IMR-90 (cell line): ENCODE results near the gene TBC1D9B. TPM values are rescaled to one million over a fixed set of nuclear protein-coding genes. Genes with fewer than 3 reads are reported as not detected.

Experiments used
- ATAC-seq: fragments of 200-7000 bp; cut with Tn5 transposase; 2 replicates; pipeline ENCODE4 v1.9.1; 2020; ENCODE audit warnings: low read depth, mild to moderate bottlenecking, moderate library complexity
- BruUV-seq: library from RNA; stranded (reverse); fragments of 400-500 nt; replicated peaks from 2 replicates; lab custom pipeline; 2021; lab: Mats Ljungman, UMichigan
- CTCF ChIA-PET: fragments of 300-600 bp; formaldehyde crosslinking; extraction: SDS; loops from one replicate; lab custom pipeline; 2021; ENCODE audit warnings: antibody characterized with exemption; lab: Yijun Ruan, JAX
- POLR2A ChIA-PET: fragments of 300-600 bp; sonication (Branson Sonifier 250); formaldehyde crosslinking; loops from one replicate; lab custom pipeline; 2022; ENCODE audit warnings: antibody characterized with exemption; ENCODE audit not compliant: unreplicated experiment; lab: Charles Lee
- DNase-seq: peaks from one replicate; pipeline ENCODE4 v3.0.0; 2013
- H2AFZ ChIP-seq: replicated peaks from 2 replicates; pipeline ENCODE3; 2013; ENCODE audit warnings: low read length, mild to moderate bottlenecking; ENCODE audit not compliant: poor library complexity
- H2AK5ac ChIP-seq: 2 replicates; pipeline ENCODE4 v1.6.1; 2013; ENCODE audit warnings: low read depth, low read length, inconsistent platforms
- H2AK9ac ChIP-seq: replicated peaks from 2 replicates; pipeline ENCODE3; 2013; ENCODE audit warnings: mild to moderate bottlenecking, low read depth, low read length, moderate library complexity; ENCODE audit not compliant: poor library complexity
- H2BK120ac ChIP-seq: 2 replicates; pipeline ENCODE4 v1.6.1; 2013; ENCODE audit warnings: low read depth, low read length, inconsistent platforms
- H2BK15ac ChIP-seq: 3 replicates; pipeline ENCODE4 v1.6.1; 2013; ENCODE audit warnings: low read depth, low read length, inconsistent platforms
- H2BK20ac ChIP-seq: 2 replicates; pipeline ENCODE4 v1.6.1; 2013; ENCODE audit warnings: low read depth, mild to moderate bottlenecking, inconsistent platforms, low read length, moderate library complexity
- H2BK5ac ChIP-seq: 2 replicates; pipeline ENCODE4 v1.6.1; 2013; ENCODE audit warnings: mild to moderate bottlenecking, low read depth, low read length, inconsistent platforms; ENCODE audit not compliant: poor library complexity, severe bottlenecking
- H3K14ac ChIP-seq: replicated peaks from 2 replicates; pipeline ENCODE4 v1.6.1; 2013; ENCODE audit warnings: low read depth, low read length, inconsistent platforms
- H3K18ac ChIP-seq: 2 replicates; pipeline ENCODE4 v1.6.1; 2013; ENCODE audit warnings: low read depth, low read length, control low read depth
- H3K23ac ChIP-seq: 2 replicates; pipeline ENCODE4 v1.6.1; 2013; ENCODE audit warnings: low read depth, low read length, inconsistent platforms
- H3K27ac ChIP-seq: 2 replicates; pipeline ENCODE4 v1.5.1; 2013; ENCODE audit warnings: mild to moderate bottlenecking, control low read depth, low read length; ENCODE audit not compliant: insufficient read depth
- H3K27me3 ChIP-seq: 2 replicates; pipeline ENCODE4 v1.6.1; 2013; ENCODE audit warnings: low read length; ENCODE audit not compliant: control insufficient read depth, insufficient read depth
- H3K36me3 ChIP-seq: 2 replicates; pipeline ENCODE4 v1.6.1; 2013; ENCODE audit warnings: low read length, mixed read lengths; ENCODE audit not compliant: control insufficient read depth, insufficient read depth
- H3K4ac ChIP-seq: 2 replicates; pipeline ENCODE4 v1.6.1; 2013; ENCODE audit warnings: low read depth, low read length, inconsistent platforms
- H3K4me1 ChIP-seq: 2 replicates; pipeline ENCODE4 v1.6.1; 2013; ENCODE audit warnings: low read length, mixed read lengths; ENCODE audit not compliant: control insufficient read depth, insufficient read depth
- H3K4me2 ChIP-seq: 2 replicates; pipeline ENCODE4 v1.6.1; 2013; ENCODE audit warnings: low read depth, mild to moderate bottlenecking, control low read depth, low read length, moderate library complexity
- H3K4me3 ChIP-seq: 2 replicates; pipeline ENCODE4 v1.5.1; 2013; ENCODE audit warnings: low read depth, mild to moderate bottlenecking, control low read depth, low read length, moderate library complexity; ENCODE audit not compliant: insufficient read depth
- H3K56ac ChIP-seq: 2 replicates; pipeline ENCODE4 v1.6.1; 2013; ENCODE audit warnings: low read length, inconsistent platforms; ENCODE audit not compliant: insufficient read depth; ENCODE audit errors: extremely low read depth
- H3K79me1 ChIP-seq, 2 experiments: 2 replicates each; pipeline ENCODE4 v1.6.1; 2013; ENCODE audit warnings: low read length in 2 of 2, inconsistent platforms in 1 of 2, low read depth in 1 of 2
- H3K9ac ChIP-seq: 2 replicates; pipeline ENCODE4 v1.6.1; 2013; ENCODE audit warnings: low read depth, low read length, control low read depth
- H3K9me1 ChIP-seq: 2 replicates; pipeline ENCODE4 v1.6.1; 2013; ENCODE audit warnings: low read length, inconsistent platforms; ENCODE audit not compliant: insufficient read depth
- H3K9me3 ChIP-seq: 2 replicates; pipeline ENCODE4 v1.6.1; 2013; ENCODE audit warnings: low read length; ENCODE audit not compliant: control insufficient read depth, insufficient read depth
- H4K20me1 ChIP-seq: 2 replicates; pipeline ENCODE4 v1.6.1; 2013; ENCODE audit warnings: low read length, inconsistent platforms; ENCODE audit not compliant: insufficient read depth
- H4K5ac ChIP-seq: 2 replicates; pipeline ENCODE4 v1.6.1; 2013; ENCODE audit warnings: mild to moderate bottlenecking, low read depth, low read length, control low read depth
- H4K8ac ChIP-seq, 2 experiments: 2 replicates each; pipeline ENCODE4 v1.6.1; 2013; ENCODE audit warnings: low read depth in 2 of 2, low read length in 2 of 2, control low read depth in 1 of 2, inconsistent platforms in 1 of 2
- H4K91ac ChIP-seq: 2 replicates; pipeline ENCODE4 v1.6.1; 2013; ENCODE audit warnings: low read depth, low read length, inconsistent platforms; ENCODE audit not compliant: insufficient read depth
- BHLHE40 ChIP-seq: fragments of 150-350 bp; IDR thresholded peaks from 2 replicates; pipeline ENCODE4 v1.6.1; 2016; ENCODE audit warnings: mild to moderate bottlenecking, low read depth, low read length
- CEBPB ChIP-seq: IDR thresholded peaks from 2 replicates; pipeline ENCODE4 v1.6.1; 2012; ENCODE audit warnings: low read depth, low read length, improper control_type of control experiment
- FOS ChIP-seq: fragments of 150-350 bp; IDR thresholded peaks from 2 replicates; pipeline ENCODE4 v1.6.1; 2016; ENCODE audit warnings: low read depth, low read length
- MAZ ChIP-seq: IDR thresholded peaks from 2 replicates; pipeline ENCODE4 v1.6.1; 2012; ENCODE audit warnings: low read depth, mild to moderate bottlenecking, low read length, improper control_type of control experiment, moderate library complexity, borderline replicate concordance
- MXI1 ChIP-seq: IDR thresholded peaks from 2 replicates; pipeline ENCODE4 v1.6.1; 2012; ENCODE audit warnings: low read depth, mild to moderate bottlenecking, low read length, moderate library complexity, borderline replicate concordance
- POLR2A ChIP-seq: IDR thresholded peaks from 2 replicates; pipeline ENCODE4 v1.6.1; 2012; ENCODE audit warnings: mild to moderate bottlenecking, low read depth, low read length
- RAD21 ChIP-seq: IDR thresholded peaks from 2 replicates; pipeline ENCODE4 v1.6.1; 2012; ENCODE audit warnings: low read length, improper control_type of control experiment
- WGBS, 2 experiments: methylation state at CpG; one replicate each; pipeline versions ENCODE4 v1.1.5 to v1.1.7; 2013; ENCODE audit warnings: missing lambda C conversion rate in 2 of 2; ENCODE audit not compliant: insufficient read length in 1 of 2; ENCODE audit errors: extremely low coverage in 2 of 2; 5-methylcytosine and 5-hydroxymethylcytosine counted together
- dilution Hi-C: fragments of 300-500 bp; cut with HindIII; formaldehyde crosslinking; loops from one replicate; pipeline ENCODE4 v1.14.3; 2018; ENCODE audit warnings: low sequenced_read_pairs; ENCODE audit not compliant: unreplicated experiment
- in situ Hi-C: fragments of 300-500 bp; cut with MboI; formaldehyde crosslinking; loops from 3 replicates; pipeline ENCODE4 v1.14.3; 2019; ENCODE audit warnings: low sequenced_read_pairs, inconsistent platforms, mixed read lengths
- intact Hi-C: fragments of 100-400 bp; cut with micrococcal nuclease; formaldehyde crosslinking; loops from 2 replicates; pipeline ENCODE4 v1.10.0; 2022
- polyA plus RNA-seq, 3 experiments: library from polyadenylated mRNA; depleted of rRNA; stranded (reverse); fragments of >200 nt; gene quantifications; 2 replicates each; pipeline ENCODE4 v1.2.3, GENCODE V29; 2012; ENCODE audit warnings: low replicate concordance in 1 of 3
- total RNA-seq: library from RNA; depleted of rRNA; stranded (reverse); fragments of >200 nt; gene quantifications from 2 replicates; pipeline ENCODE4 v1.2.3, GENCODE V29; 2012

TBC1D9B gene
- total and polyA plus RNA-seq, 2 of the 4 experiments (the other 2 are of a cell fraction): 58.6 to 78.1 TPM

GRCh38 chr5:179858586-179859427 is 48.9 kb downstream of the TBC1D9B start, which contains the start of gene MRNIP:
Gene MRNIP (minus strand): TSS chr5:179858817. CDS start chr5:179858796, 21 bp downstream.
- H2AK9ac ChIP-seq: peak within 1 kb of the TSS; percentile 98
- peak within 1 kb of the TSS; percentile 70; the same call in 1 of the 2 replicates for H2BK120ac ChIP-seq
- peaks cover 18% of the 10 kb centered on the region for H3K36me3 ChIP-seq
- H3K9me1 ChIP-seq: peaks cover 6% of the 10 kb centered on the region; the same call in 1 of the 2 replicates
- peak within 1 kb of the TSS; percentile 83 for H2BK5ac ChIP-seq
- no peaks in the 10 kb centered on the region for H3K4me1 ChIP-seq
- peak within 1 kb of the TSS; percentile 94 for H3K4me2 ChIP-seq
- H3K56ac ChIP-seq: peak within 1 kb of the TSS; percentile 80
- H3K23ac ChIP-seq: peak within 1 kb of the TSS; percentile 85
- H2AFZ ChIP-seq: peak within 1 kb of the TSS; percentile 100
- H2AK5ac ChIP-seq: peak within 1 kb of the TSS; percentile 50
- peak within 1 kb of the TSS; percentile 95 for H3K27ac ChIP-seq
- intact Hi-C loops: loop anchor here (5.0 kb wide), 1 partner anchor 52 kb away; the partner anchor contains the start of gene MGAT4B
- peak within 1 kb of the TSS; percentile 96 for H3K4ac ChIP-seq
- ATAC-seq (peak; percentile 99), DNase-seq (peak; percentile 91)
- no peaks in the 10 kb centered on the region for H4K20me1 ChIP-seq
- H4K5ac ChIP-seq: peak within 1 kb of the TSS; percentile 89
- H3K9me3 ChIP-seq: peaks cover 5% of the 10 kb centered on the region; the same call in 1 of the 2 replicates
- no peak within 1 kb of the TSS for H2BK20ac ChIP-seq
- H4K8ac ChIP-seq: peak within 1 kb of the TSS; percentile 58 to 97; a peak in 3 of 4 replicates
- peak within 1 kb of the TSS; percentile 73 for H3K18ac ChIP-seq
- H3K14ac ChIP-seq: peak within 1 kb of the TSS; percentile 96
- dilution Hi-C loops: no loop called here
- BruUV-seq: no TSS peak
- H4K91ac ChIP-seq: peak within 1 kb of the TSS; percentile 88
- TF ChIP-seq CEBPB (no peak), MAZ (peak; percentile 95; the same call in 1 of the 2 replicates), MXI1 (peak; percentile 98), FOS (no peak), RAD21 (0 out of 2 replicates have a peak, but pooled peaks have one; percentile 21), BHLHE40 (peak; percentile 54; the same call in 1 of the 2 replicates), POLR2A (peak; percentile 46)
- ChIA-PET POLR2A (no interaction called here), CTCF (no interaction called here)
- peaks cover 19 to 38% of the 10 kb centered on the region in 2 experiments for H3K79me1 ChIP-seq
- in situ Hi-C loops: no loop called here
- no peak within 1 kb of the TSS for H2BK15ac ChIP-seq
- H3K4me3 ChIP-seq: peak within 1 kb of the TSS; percentile 92
- 1% methylated on average over 48 of the region's 90 CpGs; no CpG with 5 or more reads in 1 of the 2 experiments for WGBS, 2 experiments
- H3K9ac ChIP-seq: peak within 1 kb of the TSS; percentile 95
- no peaks in the 10 kb centered on the region for H3K27me3 ChIP-seq
